Colonic mucosa (tissue), 4 donors: ENCODE data around the gene VWA3A. TPM values are rescaled to one million over a fixed set of nuclear protein-coding genes. Genes with fewer than 3 reads are reported as not detected.

Experiments used
- DNase-seq: peaks from one replicate; pipeline ENCODE4 v3.0.0-alpha.2; 2020
- H3K27ac ChIP-seq: fragments of 200-600 bp; one replicate; pipeline ENCODE4 v1.8.0; 2021
- H3K27me3 ChIP-seq: fragments of 200-600 bp; one replicate; pipeline ENCODE4 v1.8.0; 2021
- H3K36me3 ChIP-seq: fragments of 200-600 bp; one replicate; pipeline ENCODE4 v1.8.0; 2021
- H3K4me1 ChIP-seq: fragments of 200-600 bp; one replicate; pipeline ENCODE4 v1.8.0; 2021; ENCODE audit warnings: mild to moderate bottlenecking
- H3K4me3 ChIP-seq: fragments of 200-600 bp; one replicate; pipeline ENCODE4 v1.8.0; 2021
- H3K9ac ChIP-seq, 2 donors: one replicate each; pipeline ENCODE4 v1.7.0; 2013; ENCODE audit warnings: control low read depth in 2 of 2, low read depth in 2 of 2, low read length in 2 of 2
- H3K9me3 ChIP-seq: fragments of 200-600 bp; one replicate; pipeline ENCODE4 v1.8.0; 2021
- intact Hi-C: fragments of 100-400 bp; cut with DNase I; formaldehyde crosslinking; loops from one replicate; pipeline ENCODE4 v1.14.1; 2022
- total RNA-seq, 2 donors: library from RNA; stranded (reverse); fragmentation: NEBNext Ultra II Directional in 1 of 2; extraction: Animal tissue kit (Norgen Biotek cat#: 25700) in 1 of 2; gene quantifications; one replicate each; pipeline ENCODE4 v1.2.1, GENCODE V29; 2021
- TF ChIP-seq, protein P1 (sequence below): fragments of 200-600 bp; IDR thresholded peaks from one replicate; pipeline ENCODE4 v1.8.0; 2022; ENCODE audit warnings: antibody characterized with exemption, mild to moderate bottlenecking
- donor health status: healthy.
- donor health status: DM: no; HTN: no; CAD: no.
- donor health status: DM: no; HTN: no; CAD: no.

Gene VWA3A
- total RNA-seq, 2 donors from 2014 or later: not detected

DNA sequence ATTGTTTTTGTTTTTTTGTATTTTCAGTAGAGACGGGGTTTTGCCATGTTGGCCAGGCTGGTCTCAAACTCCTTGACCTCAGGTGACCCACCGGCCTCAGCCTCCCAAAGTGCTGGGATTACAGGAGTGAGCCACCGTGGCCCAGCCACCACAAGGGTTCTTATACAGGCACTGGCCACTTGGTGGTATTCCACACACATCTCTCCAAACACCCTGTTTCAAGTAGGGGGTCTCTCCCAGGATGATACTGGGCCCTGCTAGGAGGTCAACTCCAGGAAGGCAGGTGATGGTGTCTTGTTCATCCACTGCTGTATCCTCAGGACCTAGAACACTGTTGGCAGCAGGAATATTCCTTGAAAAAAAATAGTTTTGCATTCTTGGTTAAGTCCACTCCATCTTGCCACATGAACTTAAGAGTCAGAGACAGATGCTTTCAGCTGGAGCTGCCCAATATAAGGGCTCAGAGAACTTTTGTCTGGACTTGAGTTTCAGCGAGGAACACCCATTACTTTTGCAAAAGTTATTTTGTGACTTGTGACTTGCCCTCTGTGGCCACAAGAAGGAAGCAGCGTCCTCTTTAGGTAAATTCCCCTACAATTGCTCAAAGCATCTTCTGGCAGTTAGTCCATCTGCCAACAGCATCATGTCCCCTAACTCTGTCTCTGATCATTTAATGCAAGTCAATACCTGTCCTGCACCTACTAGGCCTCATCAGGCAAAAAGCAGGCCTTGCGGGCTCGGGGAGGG is 106.4 kb downstream of the VWA3A start:
- DNase-seq: no peak
- Histone ChIP-seq H3K4me3 (no peak overlapping the region), H3K36me3 (no peaks in the 10 kb centered on the region), H3K4me1 (no peaks in the 10 kb centered on the region), H3K27me3 (no peaks in the 10 kb centered on the region), H3K9me3 (no peaks in the 10 kb centered on the region), H3K9ac (no peak overlapping the region), H3K27ac (no peak overlapping the region)
- TF ChIP-seq, protein P1, sequence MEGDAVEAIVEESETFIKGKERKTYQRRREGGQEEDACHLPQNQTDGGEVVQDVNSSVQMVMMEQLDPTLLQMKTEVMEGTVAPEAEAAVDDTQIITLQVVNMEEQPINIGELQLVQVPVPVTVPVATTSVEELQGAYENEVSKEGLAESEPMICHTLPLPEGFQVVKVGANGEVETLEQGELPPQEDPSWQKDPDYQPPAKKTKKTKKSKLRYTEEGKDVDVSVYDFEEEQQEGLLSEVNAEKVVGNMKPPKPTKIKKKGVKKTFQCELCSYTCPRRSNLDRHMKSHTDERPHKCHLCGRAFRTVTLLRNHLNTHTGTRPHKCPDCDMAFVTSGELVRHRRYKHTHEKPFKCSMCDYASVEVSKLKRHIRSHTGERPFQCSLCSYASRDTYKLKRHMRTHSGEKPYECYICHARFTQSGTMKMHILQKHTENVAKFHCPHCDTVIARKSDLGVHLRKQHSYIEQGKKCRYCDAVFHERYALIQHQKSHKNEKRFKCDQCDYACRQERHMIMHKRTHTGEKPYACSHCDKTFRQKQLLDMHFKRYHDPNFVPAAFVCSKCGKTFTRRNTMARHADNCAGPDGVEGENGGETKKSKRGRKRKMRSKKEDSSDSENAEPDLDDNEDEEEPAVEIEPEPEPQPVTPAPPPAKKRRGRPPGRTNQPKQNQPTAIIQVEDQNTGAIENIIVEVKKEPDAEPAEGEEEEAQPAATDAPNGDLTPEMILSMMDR: no peak
- intact Hi-C loops: no loop called here

DNA sequence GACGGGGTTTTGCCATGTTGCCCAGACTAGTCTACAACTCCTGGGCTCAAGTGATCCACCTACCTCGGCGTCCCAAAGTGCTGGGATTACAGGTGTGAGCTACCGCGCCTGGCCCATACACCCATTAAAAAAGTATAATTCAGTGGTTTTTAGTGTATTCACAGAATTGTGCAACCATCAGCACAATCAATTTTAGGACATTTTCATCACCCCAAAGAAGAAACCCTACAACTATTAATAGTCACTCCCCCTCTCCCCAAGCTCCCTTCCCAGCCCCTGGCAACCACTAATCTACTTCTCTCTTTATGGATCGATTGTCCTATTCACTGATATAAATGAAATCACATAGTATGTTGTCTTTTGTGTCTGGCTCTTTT is 109.9 kb downstream of the VWA3A start:
- intact Hi-C loops: no loop called here
- Histone ChIP-seq H3K4me3 (no peak overlapping the region), H3K27ac (no peak overlapping the region), H3K9me3 (no peaks in the 10 kb centered on the region), H3K4me1 (no peaks in the 10 kb centered on the region), H3K9ac (no peak overlapping the region), H3K36me3 (no peaks in the 10 kb centered on the region), H3K27me3 (no peaks in the 10 kb centered on the region)
- no peak for DNase-seq
- TF ChIP-seq, protein P1: no peak

DNA sequence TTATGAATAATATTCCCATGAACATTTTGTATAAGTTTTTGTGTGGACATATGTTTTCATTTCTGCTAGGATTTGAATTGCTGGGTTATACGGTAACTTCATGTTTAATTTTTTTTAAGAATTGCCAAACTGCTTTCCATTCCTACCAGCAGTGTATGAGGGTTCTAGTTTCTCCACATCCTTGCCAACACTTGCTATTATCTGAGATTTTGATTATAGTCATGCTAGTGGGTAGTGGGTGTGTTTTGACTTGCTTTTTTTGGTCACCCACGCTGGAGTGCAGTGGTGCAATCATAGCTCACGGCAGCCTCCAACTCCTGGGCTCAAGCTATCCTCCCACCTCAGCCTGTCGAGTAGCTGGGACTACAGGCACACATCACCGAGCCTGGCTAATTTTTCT is 110.8 kb downstream of the VWA3A start:
- Histone ChIP-seq H3K27me3 (no peaks in the 10 kb centered on the region), H3K9ac (no peak overlapping the region), H3K4me3 (no peak overlapping the region), H3K9me3 (no peaks in the 10 kb centered on the region), H3K4me1 (no peaks in the 10 kb centered on the region), H3K36me3 (no peaks in the 10 kb centered on the region), H3K27ac (no peak overlapping the region)
- intact Hi-C loops: no loop called here
- no peak for DNase-seq
- TF ChIP-seq, protein P1: no peak

DNA sequence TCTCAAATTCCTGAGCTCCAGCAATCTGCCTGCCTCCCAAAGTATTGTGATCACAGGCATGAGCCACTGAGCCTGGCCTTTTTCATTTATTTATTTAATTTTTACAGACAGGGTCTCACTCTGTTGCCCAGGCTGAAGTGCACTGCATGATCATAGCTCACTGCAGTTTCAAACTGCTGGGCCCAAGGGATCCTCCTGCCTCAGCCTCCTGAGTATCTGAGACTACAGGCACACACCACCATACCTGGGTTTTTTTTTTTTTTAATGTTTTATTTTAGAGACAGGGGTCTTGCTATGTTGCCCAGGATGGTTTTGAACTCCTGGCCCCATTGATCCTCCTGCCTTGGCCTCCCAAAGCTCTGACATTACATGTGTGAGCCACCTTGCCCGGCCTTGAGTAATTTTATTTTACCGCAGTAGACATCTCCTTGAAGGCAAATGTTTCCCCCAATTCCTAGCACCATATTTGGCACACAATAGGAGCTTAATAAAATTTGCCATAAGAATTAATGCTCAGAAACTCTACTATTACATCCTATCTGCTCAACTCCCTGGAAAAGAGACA is 111.8 kb downstream of the VWA3A start:
- Histone ChIP-seq H3K36me3 (no peaks in the 10 kb centered on the region), H3K9me3 (no peaks in the 10 kb centered on the region), H3K27me3 (no peaks in the 10 kb centered on the region), H3K4me3 (no peak overlapping the region), H3K27ac (no peak overlapping the region), H3K4me1 (no peaks in the 10 kb centered on the region), H3K9ac (no peak overlapping the region)
- intact Hi-C loops: no loop called here
- TF ChIP-seq, protein P1: no peak
- DNase-seq: no peak

DNA sequence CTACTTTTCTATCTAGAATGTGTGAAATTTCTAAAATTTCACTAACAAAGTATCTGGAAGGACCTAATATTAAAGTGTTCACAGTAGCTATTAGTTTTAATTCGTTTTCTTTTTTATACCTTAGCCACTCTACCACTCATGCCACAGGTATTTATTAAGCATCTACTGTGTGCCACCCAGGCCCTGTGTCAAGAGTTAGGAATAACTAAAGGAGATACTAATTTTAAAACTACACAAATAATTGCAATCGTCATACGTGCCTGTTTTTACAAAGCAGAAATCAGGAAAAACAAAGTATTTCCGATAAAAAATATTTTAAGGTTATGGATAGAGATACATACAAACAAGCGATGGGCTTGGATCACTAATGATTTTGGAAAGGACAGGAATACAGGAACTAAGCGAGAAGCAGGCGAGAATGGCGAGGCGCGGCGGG is 113.3 kb downstream of the VWA3A start:
- Histone ChIP-seq H3K36me3 (no peaks in the 10 kb centered on the region), H3K4me1 (no peaks in the 10 kb centered on the region), H3K27me3 (no peaks in the 10 kb centered on the region), H3K9ac (peak overlapping the region in 1 of 2 donors; percentile 88), H3K9me3 (no peaks in the 10 kb centered on the region), H3K27ac (peak overlapping the region; percentile 89), H3K4me3 (peak overlapping the region; percentile 96)
- TF ChIP-seq, protein P1: no peak
- intact Hi-C loops: no loop called here
- DNase-seq: no peak
